GM12891 (cell line): ENCODE data around the gene TMSB4X.

Experiments used
- DNase-seq: peaks from one replicate; pipeline ENCODE4 v3.0.0; 2011; ENCODE audit warnings: low spot score; ENCODE audit not compliant: insufficient read length
- FAIRE-seq: peaks from 2 replicates; lab custom pipeline; 2011; peaks lifted over from hg19 to GRCh38; lab: Jason Lieb, UNC
- PAX5 ChIP-seq: IDR thresholded peaks from 2 replicates; pipeline ENCODE4 v1.6.1; 2011; ENCODE audit warnings: low read length, moderate library complexity, mild to moderate bottlenecking; ENCODE audit not compliant: insufficient read depth, severe bottlenecking
- POLR2A ChIP-seq: IDR thresholded peaks from 2 replicates; pipeline ENCODE4 v1.6.1; 2011; ENCODE audit warnings: low read depth, low read length, control low read depth
- POLR2AphosphoS5 ChIP-seq: IDR thresholded peaks from 2 replicates; pipeline ENCODE4 v1.6.1; 2011; ENCODE audit warnings: low read depth, low read length, control low read depth
- POU2F2 ChIP-seq: IDR thresholded peaks from 2 replicates; pipeline ENCODE4 v1.6.1; 2011; ENCODE audit warnings: low read depth, mild to moderate bottlenecking, control low read depth, low read length, moderate library complexity
- SPI1 ChIP-seq: IDR thresholded peaks from 2 replicates; pipeline ENCODE4 v1.6.1; 2011; ENCODE audit warnings: low read depth, low read length, control low read depth
- TAF1 ChIP-seq: IDR thresholded peaks from 2 replicates; pipeline ENCODE4 v1.6.1; 2011; ENCODE audit warnings: low read depth, low read length, control low read depth

TMSB4X gene

GRCh38 chrX:12985331-12985730 is 10.4 kb downstream of the TMSB4X start:
- TF ChIP-seq SPI1 = no peak
- TF ChIP-seq POLR2A = no peak
- no peak for TF ChIP-seq POU2F2
- DNase-seq (no peak), FAIRE-seq (peak; percentile 31)

DNA sequence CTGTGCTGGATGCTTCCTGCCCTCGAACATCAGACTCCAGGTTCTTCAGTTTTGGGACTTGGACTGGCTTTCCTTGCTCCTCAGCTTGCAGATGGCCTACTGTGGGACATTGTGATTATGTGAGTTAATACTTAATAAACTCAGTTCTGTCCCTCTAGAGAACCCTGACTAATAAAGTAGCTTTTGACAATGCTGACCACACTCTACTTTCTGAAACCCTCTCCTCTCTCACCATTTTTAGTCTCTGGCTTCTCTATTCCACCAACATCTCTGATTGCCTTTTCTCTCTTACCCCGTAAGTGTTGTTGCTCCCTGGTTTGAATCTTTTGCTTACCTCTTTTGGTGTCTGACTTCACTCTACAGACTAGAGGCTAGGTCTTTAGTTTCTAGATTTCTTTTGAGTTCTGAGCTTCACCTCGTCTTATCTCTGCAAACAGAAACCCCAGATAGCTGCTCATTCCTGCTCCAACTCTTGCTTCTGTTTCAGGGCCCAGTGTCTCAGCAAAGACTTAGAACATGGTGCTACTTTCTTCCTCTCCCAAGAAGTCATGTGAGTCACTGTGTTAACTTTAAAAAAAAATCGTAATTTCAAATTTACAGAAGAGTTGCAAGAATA is 11.4 kb downstream of the TMSB4X start:
- FAIRE-seq = peak; percentile 72
- DNase-seq = no peak
- TF ChIP-seq SPI1 (no peak), PAX5 (no peak), POU2F2 (no peak), POLR2A (no peak), POLR2AphosphoS5 (no peak), TAF1 (no peak)

- DNase-seq = no peak
- no peak for FAIRE-seq
- no peak for TF ChIP-seq SPI1
Observed at GRCh38 chrX:12986886-12987285, 12.0 kb downstream of the TMSB4X start.

GRCh38 chrX:12987340-12987739 is 12.4 kb downstream of the TMSB4X start:
- DNase-seq (no peak), FAIRE-seq (no peak)
- TF ChIP-seq POLR2A (no peak), PAX5 (no peak), POLR2AphosphoS5 (no peak), TAF1 (no peak), SPI1 (no peak), POU2F2 (no peak)

DNA sequence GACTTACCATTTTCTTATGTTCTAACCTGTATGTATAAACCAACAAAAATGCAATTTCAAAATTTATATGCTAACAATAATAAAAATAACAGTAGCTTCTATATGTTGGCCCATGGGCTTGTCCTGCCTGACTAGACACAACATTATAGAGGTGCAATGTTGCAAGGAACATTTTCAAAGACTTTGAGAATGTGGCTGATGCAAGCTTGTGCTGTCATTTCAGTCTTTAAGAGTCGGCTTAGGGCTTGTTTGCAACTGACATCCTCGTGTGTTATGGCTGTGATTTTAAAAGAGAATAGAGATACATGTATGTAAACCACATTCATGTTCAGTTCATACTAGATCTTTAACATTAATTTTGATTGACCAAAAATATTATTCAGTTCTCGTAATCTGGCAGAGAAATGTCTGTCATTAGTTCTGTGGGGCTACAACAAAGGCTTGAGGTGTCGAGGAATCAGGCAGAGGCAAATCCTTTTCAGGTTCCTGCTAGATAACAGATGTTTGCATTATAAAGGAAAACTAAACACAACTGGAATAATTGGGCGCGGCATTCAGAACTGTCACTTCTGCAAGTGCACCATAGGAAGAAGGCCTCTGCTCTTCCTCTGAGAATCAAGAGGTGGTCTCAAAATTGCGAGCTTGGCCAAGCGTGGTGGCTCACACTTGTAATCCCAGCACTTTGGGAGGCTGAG is 13.1 kb downstream of the TMSB4X start:
- no peak for TF ChIP-seq POU2F2
- no peak for TF ChIP-seq POLR2A
- no peak for TF ChIP-seq SPI1
- no peak for TF ChIP-seq TAF1
- no peak for TF ChIP-seq POLR2AphosphoS5
- TF ChIP-seq PAX5 = no peak
- DNase-seq (no peak), FAIRE-seq (peak; percentile 69)

DNA sequence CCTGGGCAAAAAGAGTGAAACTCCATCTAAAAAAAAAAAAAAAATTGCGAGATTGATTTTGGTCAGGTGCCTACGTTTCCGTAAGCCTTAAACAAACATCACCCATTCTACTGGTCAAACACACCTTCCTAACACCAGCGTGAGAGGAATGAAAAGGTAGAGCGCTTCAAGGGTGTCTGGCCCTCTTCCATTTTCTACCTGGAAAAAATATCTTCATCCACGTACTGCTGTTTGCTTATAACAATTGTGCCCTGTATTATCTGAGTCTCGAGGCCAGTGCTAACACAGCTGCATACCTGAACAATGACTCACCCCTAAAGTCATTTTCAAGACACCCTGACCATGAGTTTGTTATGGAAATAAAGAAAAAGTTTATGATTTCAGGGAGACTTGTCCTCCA is 13.9 kb downstream of the TMSB4X start:
- FAIRE-seq (peak; percentile 52), DNase-seq (no peak)
- TF ChIP-seq POLR2AphosphoS5 (no peak), TAF1 (no peak), POU2F2 (no peak), PAX5 (no peak), SPI1 (no peak), POLR2A (no peak)

GRCh38 chrX:12989461-12989860 is 14.6 kb downstream of the TMSB4X start:
- TF ChIP-seq PAX5 (no peak), SPI1 (no peak), TAF1 (no peak), POLR2AphosphoS5 (no peak), POLR2A (no peak), POU2F2 (no peak)
- FAIRE-seq (no peak), DNase-seq (no peak)

DNA sequence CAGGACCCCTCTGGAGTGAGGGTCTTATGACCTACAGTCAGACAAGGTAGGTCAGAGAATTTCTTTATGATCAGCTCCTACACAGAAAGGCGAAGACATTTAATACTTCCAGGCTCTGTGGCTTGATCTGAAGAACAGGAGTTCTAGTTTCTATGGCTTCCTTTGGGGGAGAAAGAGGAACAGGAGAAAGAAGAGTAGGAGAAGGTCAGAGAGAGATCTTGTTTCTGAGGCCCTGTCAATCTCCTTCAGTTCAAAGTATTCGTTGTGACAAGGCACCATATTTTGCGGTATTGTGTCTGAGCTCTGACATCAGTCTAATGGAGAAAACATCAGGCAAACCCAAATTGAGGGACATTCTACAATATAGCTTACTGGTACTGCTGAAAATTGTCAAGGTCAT is 16.7 kb downstream of the TMSB4X start:
- no peak for DNase-seq
- FAIRE-seq = peak; percentile 85

DNA sequence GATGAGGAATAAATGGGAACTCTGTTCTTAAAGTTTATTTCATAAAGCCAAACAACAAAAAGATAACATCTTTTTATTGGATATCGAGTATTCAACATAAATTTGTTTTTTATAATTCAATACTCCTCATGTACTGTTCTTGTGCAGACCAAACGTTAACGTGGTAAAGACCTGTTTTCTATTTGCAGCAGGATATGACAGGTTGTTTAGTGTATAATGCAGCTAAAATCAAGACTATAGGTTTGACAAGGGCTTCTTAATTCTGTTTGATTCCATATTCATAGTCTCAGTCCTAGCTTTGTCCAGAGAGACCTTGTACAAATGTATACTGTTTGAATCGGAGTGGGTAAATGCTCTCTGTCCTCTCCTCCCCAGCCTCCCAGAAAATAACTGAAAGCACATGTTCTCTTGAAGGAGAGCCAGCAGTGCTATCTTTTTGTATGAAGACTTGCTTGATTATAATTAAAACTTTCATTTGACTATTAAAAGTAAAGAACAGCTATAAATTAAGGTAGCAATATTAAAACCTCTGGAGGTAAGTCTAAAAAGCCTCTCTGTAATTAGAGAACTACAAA is 17.7 kb downstream of the TMSB4X start:
- DNase-seq (no peak), FAIRE-seq (no peak)
- TF ChIP-seq POLR2AphosphoS5 (no peak), PAX5 (no peak), POU2F2 (no peak), SPI1 (no peak), TAF1 (no peak), POLR2A (no peak)

More for the DNA sequence above, 16.7 kb downstream of the TMSB4X start:
- no peak for TF ChIP-seq POLR2AphosphoS5
- 0 out of 2 replicates have a peak, but pooled peaks have one; percentile 7 for TF ChIP-seq SPI1

DNA sequence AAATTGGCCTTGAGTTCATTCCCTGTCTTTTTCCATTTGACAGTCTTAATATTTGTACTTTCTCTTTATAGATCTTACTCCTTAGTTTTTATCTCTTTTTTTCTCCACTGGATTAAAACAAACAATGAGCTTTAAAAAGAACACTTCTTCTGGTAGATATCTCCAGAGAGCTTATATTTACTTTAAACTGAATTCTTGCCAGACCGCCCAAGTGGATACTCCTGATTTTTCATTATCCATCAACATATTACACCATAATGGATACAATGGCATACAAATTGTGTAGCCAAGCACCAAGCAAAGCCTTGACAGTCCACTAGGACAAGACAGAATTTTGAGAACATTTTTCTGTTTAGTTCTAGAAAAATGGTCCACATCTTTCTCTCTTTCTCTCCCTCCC is 18.9 kb downstream of the TMSB4X start:
- no peak for FAIRE-seq
- DNase-seq = no peak
- no peak for TF ChIP-seq POLR2AphosphoS5

DNA sequence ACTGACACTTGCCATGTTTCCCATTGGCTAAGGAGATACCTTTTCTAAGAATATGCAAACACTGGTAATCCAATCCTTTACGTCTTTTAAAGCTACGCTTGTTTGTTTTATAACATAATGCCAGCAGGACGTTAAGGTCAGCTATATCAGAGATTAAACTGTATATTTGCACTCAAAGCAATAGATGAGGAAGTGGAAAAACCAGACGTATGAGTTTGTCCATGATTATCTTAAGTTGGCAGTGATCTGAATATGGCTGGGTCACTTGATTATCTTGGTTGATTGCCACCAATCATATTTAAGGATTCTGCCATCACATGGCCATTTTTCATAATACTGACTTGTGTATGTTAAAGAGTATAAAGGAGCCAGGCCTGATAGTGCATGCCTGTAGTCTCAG is 19.4 kb downstream of the TMSB4X start:
- FAIRE-seq (peak; percentile 38), DNase-seq (no peak)
- no peak for TF ChIP-seq TAF1
- TF ChIP-seq POLR2A = no peak
- no peak; the same call in 1 of the 2 replicates for TF ChIP-seq SPI1
- no peak for TF ChIP-seq POLR2AphosphoS5
- TF ChIP-seq POU2F2 = no peak
